GM20000 (cell line): Measurements from ENCODE around the gene VAV2.

Source experiments
- DNase-seq: peaks from one replicate; pipeline ENCODE4 v3.0.0; 2012; ENCODE audit warnings: low spot score
- CTCF ChIP-seq: IDR thresholded peaks from 2 replicates; pipeline ENCODE4 v1.5.1; 2012; ENCODE audit warnings: mild to moderate bottlenecking, control low read depth; ENCODE audit errors: extremely low read depth, missing control alignments

The VAV2 gene

GRCh38 chr9:133964463-133964862, 27.7 kb downstream of the VAV2 start:
- TF ChIP-seq CTCF: no peak
- DNase-seq: no peak

DNA sequence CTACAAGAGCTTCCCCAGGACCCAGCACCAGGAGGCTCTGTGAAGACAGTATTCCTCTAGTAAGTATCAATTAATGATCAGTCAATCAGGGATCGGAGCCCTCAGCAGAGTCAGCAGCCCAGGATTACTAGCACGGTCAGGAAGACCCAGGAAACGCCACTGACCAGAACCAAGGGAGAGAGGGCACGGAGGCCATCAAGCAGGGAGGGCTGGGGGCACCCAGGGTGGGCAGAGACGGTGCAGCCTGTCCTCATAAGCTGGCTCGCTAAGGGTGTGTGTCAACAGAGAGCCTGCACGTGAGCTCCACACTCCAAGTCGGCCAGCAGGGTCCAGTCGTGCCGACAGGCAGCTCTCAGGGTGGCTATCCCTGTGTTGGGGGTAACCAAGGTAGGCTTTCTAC, 29.0 kb downstream of the VAV2 start:
- no peak for DNase-seq
- no peak for TF ChIP-seq CTCF

GRCh38 chr9:133962341-133962740, 29.8 kb downstream of the VAV2 start:
- TF ChIP-seq CTCF: no peak
- no peak for DNase-seq

DNA sequence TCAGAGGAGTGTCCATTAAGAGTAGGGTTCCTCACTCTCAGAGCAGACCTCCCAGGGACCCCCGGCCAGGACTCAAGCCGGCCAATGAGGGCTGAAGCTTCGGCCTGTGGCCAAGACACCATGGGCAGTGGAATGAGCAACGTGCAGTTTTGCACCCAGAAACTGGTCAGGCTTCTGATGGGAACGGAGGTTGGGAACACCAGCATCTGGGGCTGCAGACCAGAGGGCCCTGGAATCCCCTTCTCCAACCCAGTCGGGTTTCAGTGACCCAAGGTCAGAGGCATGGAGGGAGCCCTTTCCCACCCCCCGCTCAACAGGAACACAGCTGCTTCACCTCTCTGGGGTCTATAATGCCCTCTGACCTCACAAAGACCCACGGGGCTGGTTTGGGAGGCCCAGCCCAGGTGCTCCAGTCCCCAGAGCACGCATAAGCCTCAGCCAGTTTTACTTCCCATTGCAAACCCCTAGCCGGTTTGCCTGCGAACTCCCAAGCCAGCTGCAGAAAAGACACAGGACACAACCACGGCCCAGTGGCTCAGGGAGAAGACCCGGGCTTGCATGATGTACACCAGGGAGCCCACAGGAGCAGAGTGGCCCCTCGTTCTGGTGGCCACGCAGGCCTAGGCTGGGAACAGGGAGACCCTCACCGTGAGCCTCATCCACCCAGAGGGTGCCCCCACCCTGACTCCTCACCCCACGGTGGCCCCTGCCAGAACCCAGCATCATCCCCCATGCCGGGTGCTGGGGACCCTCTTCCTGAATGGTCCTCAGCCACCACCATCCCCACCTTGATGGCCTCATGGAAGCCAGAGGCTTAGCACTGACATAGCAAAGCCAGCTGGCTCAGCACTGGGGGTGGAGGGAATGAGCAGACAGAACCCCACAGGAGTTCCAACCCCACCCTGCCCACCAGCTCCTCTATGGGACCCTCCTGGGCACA, 30.6 kb downstream of the VAV2 start:
- no peak for TF ChIP-seq CTCF
- DNase-seq: peak; percentile 67

DNA sequence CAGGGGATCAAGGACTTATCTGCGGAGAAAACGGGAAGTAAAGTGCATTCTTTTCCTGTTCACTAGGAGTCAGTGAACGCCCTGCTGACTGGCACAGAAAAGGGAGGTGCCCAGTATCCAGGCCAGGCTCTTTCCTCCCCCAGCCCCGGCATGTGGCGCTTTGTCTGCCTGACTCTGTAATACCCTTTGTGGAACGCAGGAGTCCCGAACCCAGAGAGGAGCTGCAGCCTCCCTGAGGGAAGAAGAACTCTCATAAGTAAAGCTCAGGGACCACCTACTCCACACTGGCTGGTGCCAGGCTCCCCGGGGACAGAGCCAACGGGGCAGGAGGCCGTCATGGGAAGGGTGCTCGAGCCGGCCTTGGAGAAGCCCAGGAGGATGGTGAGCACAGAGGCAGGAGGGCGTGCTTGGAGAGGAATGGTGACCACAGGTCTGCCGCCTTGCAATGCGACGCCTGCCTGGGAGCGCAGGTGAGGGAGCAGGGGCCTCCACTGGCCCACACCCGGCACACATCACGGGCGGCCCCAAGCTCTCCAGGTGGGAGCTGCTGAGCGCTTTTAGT, 31.5 kb downstream of the VAV2 start:
- DNase-seq: no peak
- TF ChIP-seq CTCF: no peak

- DNase-seq: no peak
- TF ChIP-seq CTCF: no peak
These were observed 32.1 kb downstream of the VAV2 start for GRCh38 chr9:133959966-133960567.

DNA sequence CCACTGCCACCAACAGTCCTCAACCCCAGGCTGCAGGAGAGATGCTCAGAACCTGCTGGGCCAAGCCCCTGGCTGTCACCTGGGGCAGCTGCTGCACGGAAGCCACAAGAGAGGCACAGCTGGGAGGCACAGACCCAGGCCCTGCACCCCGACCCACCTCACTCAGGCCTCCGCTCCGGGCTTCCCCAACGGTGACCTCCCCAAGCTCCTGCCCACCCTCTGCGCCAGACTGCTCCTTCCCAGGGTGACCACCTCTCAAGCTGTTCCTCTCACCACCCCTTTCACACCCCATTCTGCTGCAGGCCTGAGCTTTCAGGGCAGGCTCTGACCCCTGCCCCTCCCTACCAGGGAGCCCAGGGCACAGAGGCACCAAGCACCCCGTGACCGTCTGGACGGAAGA, 33.0 kb downstream of the VAV2 start:
- TF ChIP-seq CTCF: no peak
- DNase-seq: no peak
